Glomerular visceral epithelial cell (primary cell): ENCODE results near the gene CNPY4.
"Not testable (repeated sequence)": the region's sequence is repeated elsewhere in the genome, so short reads cannot be mapped to it uniquely, and the experiment has no call there.

Source experiments
- DNase-seq: peaks from one replicate; pipeline ENCODE4 v3.0.0-alpha.2; 2016; ENCODE audit errors: extremely low spot score

Gene CNPY4

GRCh38 chr7:100118388-100119071 is 904 bp upstream of the CNPY4 start:
- DNase-seq: peak; percentile 50

DNA sequence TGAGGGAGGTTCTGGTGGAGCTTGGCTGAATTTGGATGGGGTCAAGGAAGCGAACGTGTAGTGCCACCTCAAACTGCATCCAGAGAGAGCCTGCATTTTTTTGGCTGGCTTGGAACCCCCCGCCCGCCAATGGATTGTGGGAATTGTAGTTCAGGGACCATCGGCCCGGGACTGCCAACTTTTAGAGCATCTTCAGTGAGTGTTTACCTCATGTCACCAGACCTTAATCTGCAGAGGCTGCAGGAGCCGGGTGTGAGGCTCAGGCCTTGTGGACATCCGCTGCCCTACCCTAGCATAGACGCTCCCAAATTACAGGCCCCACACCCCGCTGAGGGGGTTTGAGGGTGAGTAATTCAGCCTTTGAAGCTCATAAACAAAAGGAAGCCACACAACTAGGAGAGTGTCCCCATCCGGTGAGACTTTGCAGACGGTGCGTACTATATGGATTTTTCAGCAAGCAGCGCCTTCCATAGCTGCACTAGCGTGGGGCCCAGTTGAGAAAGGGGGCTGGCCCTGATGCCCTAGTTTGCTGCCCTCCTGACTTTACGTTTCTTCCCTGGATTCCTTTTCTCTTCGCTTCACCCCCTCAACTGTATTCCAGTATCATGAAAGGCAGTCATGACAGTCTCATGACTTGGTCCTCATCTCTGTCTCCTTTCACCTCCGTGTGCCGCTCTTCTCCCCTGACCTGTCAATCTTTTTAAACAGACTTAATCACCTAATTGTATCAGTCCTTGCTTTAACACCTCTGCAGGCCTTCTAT is 717 bp downstream of the CNPY4 start:
- DNase-seq: peak; percentile 52

DNA sequence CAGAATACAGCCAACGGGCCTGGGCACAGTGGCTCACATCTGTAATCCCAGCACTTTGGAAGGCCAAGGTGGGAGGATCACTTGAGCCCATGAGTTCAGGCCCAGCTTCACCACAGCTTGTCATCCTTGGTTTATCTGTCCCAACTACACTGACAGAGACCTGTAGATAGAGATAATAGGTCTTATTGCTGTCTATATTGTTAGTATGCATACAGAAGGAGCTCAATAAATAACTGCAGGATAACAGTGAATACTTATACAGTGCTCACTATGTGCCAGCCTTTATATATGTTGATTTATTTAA is 1.3 kb downstream of the CNPY4 start:
- no peak for DNase-seq

DNA sequence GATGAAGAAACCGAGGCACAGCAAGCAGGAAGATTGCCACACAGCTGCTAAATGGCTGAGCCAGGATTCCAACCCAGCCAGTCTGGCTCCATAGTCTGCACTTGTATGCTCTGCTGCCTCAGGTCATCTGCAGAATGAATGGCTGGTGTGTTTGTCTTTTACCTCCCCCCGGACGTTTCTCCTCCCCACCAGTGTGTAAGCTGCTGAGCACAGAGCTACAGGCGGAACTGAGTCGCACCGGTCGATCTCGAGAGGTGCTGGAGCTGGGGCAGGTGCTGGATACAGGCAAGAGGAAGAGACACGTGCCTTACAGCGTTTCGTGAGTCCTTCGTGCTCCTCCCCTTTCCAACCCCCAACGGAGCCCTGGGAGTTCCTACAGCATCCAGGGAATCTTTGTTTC is 2.6 kb downstream of the CNPY4 start:
- no peak for DNase-seq

DNA sequence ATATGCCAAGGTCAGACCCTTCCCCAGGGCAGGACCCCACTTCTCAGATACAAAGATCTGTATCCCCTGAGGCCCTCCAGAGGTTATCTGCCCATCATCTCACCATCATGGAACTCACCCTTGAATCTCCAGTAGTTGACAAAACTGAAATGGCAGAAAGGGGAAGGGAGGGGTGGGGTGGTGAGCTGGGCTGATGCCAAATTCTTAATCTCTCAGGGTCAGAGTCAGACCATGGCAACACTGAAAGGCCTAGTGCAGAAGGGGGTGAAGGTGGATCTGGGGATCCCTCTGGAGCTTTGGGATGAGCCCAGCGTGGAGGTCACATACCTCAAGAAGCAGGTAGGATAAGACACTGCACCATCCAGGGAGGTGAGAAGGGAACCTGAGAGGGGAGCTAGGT is 3.1 kb downstream of the CNPY4 start:
- DNase-seq: no peak

DNA sequence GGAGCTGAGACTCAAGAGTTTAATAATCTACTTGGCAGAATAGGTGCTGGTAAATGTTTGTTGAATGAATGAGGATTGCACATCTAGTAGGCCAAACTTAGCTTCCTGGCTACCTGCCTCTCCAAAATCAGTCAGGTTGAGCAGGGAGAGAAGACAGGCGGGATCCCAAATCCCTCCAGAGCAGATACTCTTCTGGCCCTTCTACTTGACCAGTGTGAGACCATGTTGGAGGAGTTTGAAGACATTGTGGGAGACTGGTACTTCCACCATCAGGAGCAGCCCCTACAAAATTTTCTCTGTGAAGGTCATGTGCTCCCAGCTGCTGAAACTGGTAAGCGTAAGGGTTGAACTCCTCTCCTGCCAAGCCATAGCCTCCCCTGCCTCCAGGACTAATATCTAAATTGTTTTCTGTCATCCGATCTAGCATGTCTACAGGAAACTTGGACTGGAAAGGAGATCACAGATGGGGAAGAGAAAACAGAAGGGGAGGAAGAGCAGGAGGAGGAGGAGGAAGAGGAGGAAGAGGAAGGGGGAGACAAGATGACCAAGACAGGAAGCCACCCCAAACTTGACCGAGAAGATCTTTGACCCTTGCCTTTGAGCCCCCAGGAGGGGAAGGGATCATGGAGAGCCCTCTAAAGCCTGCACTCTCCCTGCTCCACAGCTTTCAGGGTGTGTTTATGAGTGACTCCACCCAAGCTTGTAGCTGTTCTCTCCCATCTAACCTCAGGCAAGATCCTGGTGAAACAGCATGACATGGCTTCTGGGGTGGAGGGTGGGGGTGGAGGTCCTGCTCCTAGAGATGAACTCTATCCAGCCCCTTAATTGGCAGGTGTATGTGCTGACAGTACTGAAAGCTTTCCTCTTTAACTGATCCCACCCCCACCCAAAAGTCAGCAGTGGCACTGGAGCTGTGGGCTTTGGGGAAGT is 5.1 kb downstream of the CNPY4 start:
- no peak for DNase-seq

- no peak for DNase-seq
These were observed 7.0 kb downstream of the CNPY4 start for GRCh38 chr7:100126239-100126930.

- peak; percentile 92 for DNase-seq
These were observed 7.8 kb downstream of the CNPY4 start, which contains the start of gene MBLAC1 for GRCh38 chr7:100126931-100127865. MBLAC1 (plus strand) TSS chr7:100126967; CDS start chr7:100127396, 429 bp downstream.

DNA sequence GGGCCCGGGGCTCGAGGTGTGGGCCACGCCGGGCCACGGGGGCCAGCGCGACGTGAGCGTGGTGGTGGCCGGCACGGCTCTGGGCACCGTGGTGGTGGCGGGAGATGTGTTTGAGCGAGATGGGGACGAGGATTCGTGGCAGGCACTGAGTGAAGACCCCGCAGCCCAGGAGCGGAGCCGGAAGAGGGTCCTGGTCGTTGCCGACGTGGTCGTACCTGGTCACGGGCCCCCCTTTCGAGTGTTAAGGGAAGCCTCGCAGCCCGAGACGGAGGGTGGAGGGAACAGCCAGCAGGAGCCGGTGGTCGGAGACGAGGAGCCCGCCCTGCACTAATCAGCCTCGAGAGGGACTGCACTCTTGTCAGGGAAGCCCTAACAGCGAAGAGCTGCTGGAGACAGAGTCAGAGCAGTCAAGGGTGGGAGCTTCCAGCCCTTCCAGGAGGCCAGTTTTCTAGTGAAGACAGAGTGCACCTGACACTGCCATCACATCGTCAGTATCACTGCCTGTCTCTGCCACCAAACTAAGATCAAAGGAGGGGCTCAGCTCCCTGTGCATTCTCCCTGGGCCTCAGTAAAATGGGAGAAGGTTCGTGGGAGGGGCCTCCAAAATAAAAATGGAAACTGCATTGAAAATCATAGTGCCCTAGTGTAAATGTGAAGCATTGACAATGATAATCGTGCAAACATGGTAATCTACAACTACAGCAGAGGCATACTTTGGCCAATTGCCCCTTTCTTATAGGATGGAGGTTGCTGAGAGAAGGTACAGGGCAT is 8.6 kb downstream of the CNPY4 start:
- peak; percentile 21 for DNase-seq

DNA sequence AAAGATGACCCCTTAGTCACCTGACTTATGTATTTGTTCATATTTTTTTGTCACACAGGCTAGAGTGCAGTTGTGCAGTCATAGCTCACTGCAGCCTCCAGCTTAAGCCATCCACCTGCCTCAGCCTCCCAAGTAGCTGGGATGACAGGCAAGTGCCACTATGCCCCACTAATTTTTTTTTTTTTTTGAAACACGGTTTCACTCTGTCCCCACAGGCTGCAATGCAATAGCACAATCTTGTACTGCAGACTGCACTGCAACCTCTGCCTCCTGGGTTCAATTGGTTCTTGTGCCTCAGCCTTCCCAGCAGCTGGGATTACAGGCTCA is 9.2 kb downstream of the CNPY4 start:
- DNase-seq: no peak

DNA sequence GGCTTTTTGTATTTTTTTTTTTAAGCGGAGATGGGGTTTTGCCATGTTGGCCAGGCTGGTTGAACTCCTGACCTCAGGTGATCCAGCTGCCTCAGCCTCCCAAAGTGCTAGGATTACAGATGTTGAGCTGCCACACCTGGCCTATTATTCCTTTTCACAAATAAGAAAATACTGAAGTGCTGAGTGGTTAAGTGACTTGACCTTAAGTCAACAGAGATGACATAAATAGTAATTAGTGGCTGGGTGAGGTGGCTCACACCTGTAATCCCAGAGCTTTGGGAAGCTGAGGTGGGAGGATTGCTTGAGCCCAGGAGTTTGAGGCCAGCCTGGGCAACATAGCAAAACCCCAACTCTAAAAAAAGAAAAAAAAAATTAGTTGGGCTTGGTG is 10.8 kb downstream of the CNPY4 start:
- DNase-seq: not testable (repeated sequence)

DNA sequence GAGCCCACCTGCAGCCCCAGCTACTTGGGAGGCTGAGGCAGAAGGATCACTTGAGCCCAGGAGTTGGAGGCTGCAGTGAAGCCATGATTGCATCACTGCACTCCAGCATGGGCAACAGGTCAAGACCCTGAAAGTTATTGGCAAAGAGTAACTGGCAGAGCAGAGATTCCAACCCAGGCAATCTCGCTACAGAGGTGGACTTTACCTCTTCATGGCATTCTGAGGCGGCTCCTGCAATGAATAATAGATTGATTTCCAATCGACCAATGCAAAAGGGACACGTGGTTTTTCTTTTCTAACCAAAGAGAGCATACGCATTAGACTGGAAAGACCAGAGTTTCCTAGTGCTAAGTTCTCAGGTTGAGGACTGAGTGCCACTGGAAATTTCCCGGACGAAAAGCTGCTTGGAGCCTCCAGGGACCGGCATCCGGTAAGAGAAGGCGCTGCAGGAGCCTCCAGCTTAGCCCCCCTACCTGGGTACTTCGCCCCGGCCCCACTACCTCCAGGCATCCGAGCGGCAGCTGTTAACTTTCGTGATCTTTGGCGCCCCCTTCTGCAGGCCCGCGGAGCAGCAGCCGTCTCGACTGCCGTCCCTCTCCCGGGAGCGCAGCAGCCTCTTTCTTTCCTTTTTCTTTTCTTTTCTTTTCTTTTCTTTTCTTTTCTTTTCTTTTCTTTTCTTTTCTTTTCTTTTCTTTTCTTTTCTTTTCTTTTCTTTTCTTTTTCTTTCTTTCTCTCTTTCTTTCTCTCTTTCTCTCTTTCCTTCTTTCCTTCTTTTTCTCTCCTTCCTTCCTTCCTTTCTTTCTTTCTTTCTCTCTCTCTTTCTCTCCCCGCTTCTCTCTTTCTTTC is 11.4 kb downstream of the CNPY4 start:
- peak; percentile 62 for DNase-seq

GRCh38 chr7:100132126-100132525 is 12.7 kb downstream of the CNPY4 start:
- no peak for DNase-seq

GRCh38 chr7:100132697-100133151 is 13.3 kb downstream of the CNPY4 start:
- peak; percentile 66 for DNase-seq

DNA sequence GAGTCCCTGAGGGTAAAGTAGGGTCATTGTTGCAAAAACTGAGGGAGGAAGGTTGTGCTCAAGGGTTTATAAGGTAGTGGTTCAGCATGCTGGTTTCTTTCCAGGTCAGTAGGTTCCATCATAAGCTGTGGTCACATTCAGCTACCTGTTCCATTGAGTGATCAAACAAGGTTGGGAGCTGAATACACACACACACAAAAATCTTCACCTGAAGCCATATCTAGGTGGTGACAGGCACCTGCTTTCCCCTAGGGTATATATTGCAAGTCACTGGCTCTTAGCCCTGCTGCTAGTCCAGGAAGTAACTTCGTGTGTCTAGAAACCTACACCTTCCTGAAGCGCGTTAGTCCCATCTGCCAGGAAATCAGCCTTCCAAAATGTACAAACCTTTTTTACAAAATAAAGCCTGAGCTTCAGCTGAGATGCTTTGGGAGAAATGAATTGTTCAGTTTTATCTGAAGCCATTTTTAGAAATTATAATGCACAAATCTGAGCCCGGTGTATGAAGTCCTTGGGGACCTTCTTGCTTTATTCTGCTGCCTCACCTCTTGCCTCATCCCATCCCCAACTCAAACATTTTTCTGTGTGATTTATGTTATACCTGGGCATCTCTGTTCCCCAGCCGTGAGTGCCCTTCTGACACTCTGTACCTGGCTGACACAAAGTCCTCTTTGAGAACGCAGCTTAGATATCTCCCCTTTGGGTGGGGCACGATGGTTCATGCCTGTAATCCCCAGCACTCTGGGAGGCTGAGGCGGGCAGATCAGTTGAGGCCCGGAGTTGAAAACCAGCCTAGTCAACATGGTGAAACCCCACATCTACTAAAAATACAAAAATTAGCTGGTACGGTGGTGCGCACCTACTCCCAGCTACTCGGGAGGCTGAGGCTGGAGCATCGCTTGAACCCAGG is 18.7 kb downstream of the CNPY4 start:
- DNase-seq: no peak

- DNase-seq: no peak
These were observed 22.1 kb downstream of the CNPY4 start for GRCh38 chr7:100141555-100141949.

DNA sequence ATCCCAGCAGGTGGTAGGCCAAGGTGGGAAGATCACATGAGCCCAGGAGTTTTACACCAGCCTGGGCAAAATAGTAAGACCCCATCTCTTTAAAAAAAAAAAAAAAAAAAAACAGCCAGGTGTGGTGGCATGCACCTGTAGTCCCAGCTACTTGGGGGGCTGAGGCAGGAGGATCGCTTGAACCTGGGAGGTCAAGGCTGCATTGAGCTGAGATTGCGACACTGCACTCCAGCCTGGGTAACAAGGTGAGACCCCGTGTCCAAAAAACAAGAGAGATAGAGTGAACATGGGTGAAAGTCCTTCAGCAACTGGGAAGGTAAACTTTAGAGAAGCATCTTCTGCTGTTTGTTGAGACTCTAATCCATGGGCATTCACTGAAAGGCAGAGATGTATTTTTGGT is 23.0 kb downstream of the CNPY4 start:
- no peak for DNase-seq

- not testable (repeated sequence) for DNase-seq
These were observed 26.9 kb downstream of the CNPY4 start for GRCh38 chr7:100146350-100146749.
